HG02885 (cell line): ENCODE results near the gene RPA3.

Experiments
- ATAC-seq: cut with Tn5 transposase; IDR thresholded peaks from one replicate; pipeline ENCODE4 v1.9.1; 2021; ENCODE audit warnings: mild to moderate bottlenecking; ENCODE audit not compliant: unreplicated experiment, poor library complexity

Gene RPA3

GRCh38 chr7:7614018-7614741 lies 104.2 kb downstream of the RPA3 start:
- no peak for ATAC-seq

- no peak for ATAC-seq
These were observed 105.2 kb downstream of the RPA3 start for GRCh38 chr7:7613210-7613609.

- no peak for ATAC-seq
These were observed 105.9 kb downstream of the RPA3 start for GRCh38 chr7:7612519-7612918.

- no peak for ATAC-seq
These were observed 109.1 kb downstream of the RPA3 start for GRCh38 chr7:7609330-7609729.

GRCh38 chr7:7607010-7607409 lies 111.4 kb downstream of the RPA3 start:
- ATAC-seq: no peak

- no peak for ATAC-seq
These were observed 122.2 kb downstream of the RPA3 start for GRCh38 chr7:7596176-7596575.

GRCh38 chr7:7595451-7595850 lies 123.0 kb downstream of the RPA3 start:
- ATAC-seq: no peak
